Stimulated activated CD4-positive, alpha-beta T cell treated with anti-CD3 and anti-CD28 coated beads, Interleukin-2, amount 100 ng/mL, for 24 hours (primary cell): ENCODE data around the gene CDNF.
"Not testable (repeated sequence)": the region's sequence is repeated elsewhere in the genome, so short reads cannot be mapped to it uniquely, and the experiment has no call there.

Source experiments
- DNase-seq, 2 donors: peaks; one replicate each; pipeline ENCODE4 v3.0.0-alpha.2; 2020

Gene CDNF

GRCh38 chr10:14837757-14838581 lies at the start of gene CDNF, which contains the start of the genes HSPA14 and MSANTD7:
TSS of gene CDNF (minus strand) at chr10:14838037. CDS start at chr10:14837946, 91 bp downstream.
TSS of gene HSPA14 (plus strand) at chr10:14838306. CDS start at chr10:14838403, 97 bp downstream.
TSS of gene MSANTD7 (plus strand) at chr10:14838306. CDS start at chr10:14842285, 3,979 bp downstream.
- peak; percentile 99 for DNase-seq

GRCh38 chr10:14884082-14884481 lies 46.2 kb upstream of the CDNF start:
- DNase-seq: no peak

- no peak for DNase-seq
These were observed 42.4 kb upstream of the CDNF start for GRCh38 chr10:14880229-14880628.

GRCh38 chr10:14879928-14880193 lies 42.0 kb upstream of the CDNF start:
- DNase-seq: no peak

GRCh38 chr10:14879124-14879927 lies 41.5 kb upstream of the CDNF start:
- peak; percentile 52 to 57 for DNase-seq

GRCh38 chr10:14878266-14879123 lies 40.7 kb upstream of the CDNF start, which contains the start of gene SUV39H2:
TSS of gene SUV39H2 (plus strand) at chr10:14878866. CDS start at chr10:14878889, 23 bp downstream.
- DNase-seq: peak; percentile 93 to 96

GRCh38 chr10:14876764-14877163 lies 38.9 kb upstream of the CDNF start:
- DNase-seq: no peak

GRCh38 chr10:14875941-14876340 lies 38.1 kb upstream of the CDNF start:
- DNase-seq: no peak

GRCh38 chr10:14873090-14873760 lies 35.4 kb upstream of the CDNF start:
- no peak for DNase-seq

GRCh38 chr10:14864871-14865270 lies 27.0 kb upstream of the CDNF start:
- DNase-seq: not testable (repeated sequence)

- not testable (repeated sequence) for DNase-seq
These were observed 26.6 kb upstream of the CDNF start for GRCh38 chr10:14864466-14864865.

- DNase-seq: no peak
These were observed 23.0 kb upstream of the CDNF start for GRCh38 chr10:14860791-14861190.

- DNase-seq: no peak
These were observed 21.9 kb upstream of the CDNF start for GRCh38 chr10:14859775-14860174.

- no peak for DNase-seq
These were observed 21.2 kb upstream of the CDNF start for GRCh38 chr10:14859043-14859442.

- no peak for DNase-seq
These were observed 20.6 kb upstream of the CDNF start for GRCh38 chr10:14858338-14858960.

GRCh38 chr10:14855453-14855852 lies 17.6 kb upstream of the CDNF start:
- no peak for DNase-seq

- DNase-seq: no peak
These were observed 14.4 kb upstream of the CDNF start for GRCh38 chr10:14852236-14852635.

- no peak for DNase-seq
These were observed 7.1 kb upstream of the CDNF start for GRCh38 chr10:14844948-14845347.

- DNase-seq: no peak
These were observed 5.6 kb upstream of the CDNF start for GRCh38 chr10:14843327-14843988.

- no peak for DNase-seq
These were observed 2.3 kb upstream of the CDNF start for GRCh38 chr10:14840178-14840577.

GRCh38 chr10:14839305-14839695 lies 1.5 kb upstream of the CDNF start:
- DNase-seq: peak in 1 of 2 donors; percentile 6
